GM19438 (cell line): ENCODE measurements around the gene ADARB2.

Experiments
- ATAC-seq: cut with Tn5 transposase; IDR thresholded peaks from one replicate; pipeline ENCODE4 v1.9.1; 2021; ENCODE audit warnings: low read depth; ENCODE audit not compliant: unreplicated experiment

ADARB2 gene

DNA sequence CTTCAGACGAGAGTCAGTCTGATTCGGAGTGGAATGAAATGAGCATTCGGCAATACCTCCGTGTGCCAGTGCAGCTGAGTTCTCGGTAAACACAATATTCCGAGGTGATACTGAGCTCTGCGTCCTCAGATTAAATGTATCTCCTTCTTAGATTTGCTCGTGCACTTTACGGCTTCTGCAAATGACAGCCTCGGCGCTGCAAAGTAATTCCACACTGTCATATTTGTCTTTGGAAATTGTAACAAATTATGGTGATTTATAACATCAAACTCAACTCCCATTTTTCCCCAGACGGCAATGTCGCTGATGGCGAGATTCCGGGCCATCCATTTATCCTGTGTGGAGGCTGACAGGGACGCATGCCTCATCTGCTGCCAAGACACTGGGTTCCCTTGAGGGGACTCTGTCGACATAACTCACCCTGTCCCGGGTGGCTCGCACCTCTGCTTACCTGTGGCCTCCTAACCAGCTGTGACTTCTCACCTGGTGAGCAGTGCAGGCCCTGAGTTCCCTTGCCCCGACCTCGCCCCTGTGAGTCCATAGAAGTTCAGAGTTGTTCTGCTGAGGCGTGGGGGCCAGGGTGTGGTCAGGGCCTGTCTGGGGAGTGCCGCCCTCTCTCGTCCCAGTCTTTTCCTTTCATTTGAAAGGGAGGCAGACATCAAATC lies 201.9 kb downstream of the ADARB2 start:
- ATAC-seq = no peak

DNA sequence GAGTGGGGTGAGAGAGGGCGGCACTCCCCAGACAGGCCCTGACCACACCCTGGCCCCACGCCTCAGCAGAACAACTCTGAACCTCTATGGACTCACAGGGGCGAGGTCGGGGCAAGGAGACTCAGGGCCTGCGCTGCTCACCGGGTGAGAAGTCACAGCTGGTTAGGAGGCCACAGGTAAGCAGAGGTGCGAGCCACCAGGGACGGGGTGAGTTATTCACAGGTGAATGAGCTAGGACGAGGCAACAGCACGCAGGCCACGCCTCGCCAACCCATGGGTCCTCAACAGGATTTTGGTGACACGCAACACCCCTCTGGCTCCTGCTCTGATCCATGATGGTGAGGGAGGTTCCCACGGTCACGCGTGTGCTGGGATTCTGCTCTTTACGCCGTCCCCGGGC lies 202.5 kb downstream of the ADARB2 start:
- ATAC-seq = no peak

DNA sequence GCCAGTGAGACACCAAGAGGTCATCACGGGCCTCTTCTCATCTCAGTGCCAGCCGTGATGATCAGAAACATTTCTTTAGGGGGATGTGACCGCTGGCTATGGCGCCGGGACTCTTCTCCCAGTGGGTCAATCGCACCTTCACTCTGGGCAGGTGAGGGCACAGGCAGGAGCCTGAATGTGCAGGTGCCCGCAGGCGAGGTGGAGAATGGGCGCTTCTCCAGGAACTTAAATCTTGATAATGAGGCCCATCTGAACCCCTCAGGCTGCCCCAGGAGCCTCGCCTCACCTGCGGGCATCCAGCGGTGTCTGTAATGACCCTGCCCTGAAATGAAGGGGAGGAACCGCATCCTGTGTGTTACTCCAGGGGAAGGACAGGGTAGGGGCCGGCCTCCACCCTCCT lies 204.7 kb downstream of the ADARB2 start:
- ATAC-seq = no peak

DNA sequence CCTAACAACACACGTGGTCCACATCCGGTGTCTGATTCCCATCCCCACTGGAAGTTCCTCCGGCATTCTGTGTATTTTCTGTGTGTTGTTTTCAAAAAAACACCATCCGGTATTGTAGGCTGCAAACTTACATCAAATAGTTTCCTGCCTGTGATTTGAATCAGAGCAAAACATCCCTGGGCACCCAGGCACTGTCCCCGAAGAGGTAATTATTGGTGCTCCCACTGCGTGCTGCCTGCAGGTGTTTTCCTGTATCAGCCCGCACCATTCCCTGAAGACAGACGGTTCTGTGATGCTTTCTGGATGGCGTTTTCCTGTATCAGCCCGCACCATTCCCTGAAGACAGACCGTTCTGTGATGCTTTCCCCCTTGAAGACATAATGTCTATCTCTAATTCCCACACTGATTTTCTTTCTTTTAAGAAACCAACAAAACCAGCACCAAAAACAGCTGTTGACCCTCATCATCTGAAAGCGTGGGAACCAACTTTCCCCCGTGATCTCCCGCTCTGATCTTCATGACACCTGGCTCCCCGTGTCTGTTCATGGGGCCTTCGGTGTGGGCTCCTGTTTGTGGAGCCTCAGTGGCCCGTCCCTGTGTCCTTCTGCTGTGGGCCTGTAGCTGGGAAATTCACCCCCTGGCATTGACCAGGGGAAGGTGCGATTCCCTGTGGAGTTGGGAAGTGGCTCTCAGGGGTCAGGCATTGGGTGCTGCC lies 205.3 kb downstream of the ADARB2 start:
- ATAC-seq = no peak

DNA sequence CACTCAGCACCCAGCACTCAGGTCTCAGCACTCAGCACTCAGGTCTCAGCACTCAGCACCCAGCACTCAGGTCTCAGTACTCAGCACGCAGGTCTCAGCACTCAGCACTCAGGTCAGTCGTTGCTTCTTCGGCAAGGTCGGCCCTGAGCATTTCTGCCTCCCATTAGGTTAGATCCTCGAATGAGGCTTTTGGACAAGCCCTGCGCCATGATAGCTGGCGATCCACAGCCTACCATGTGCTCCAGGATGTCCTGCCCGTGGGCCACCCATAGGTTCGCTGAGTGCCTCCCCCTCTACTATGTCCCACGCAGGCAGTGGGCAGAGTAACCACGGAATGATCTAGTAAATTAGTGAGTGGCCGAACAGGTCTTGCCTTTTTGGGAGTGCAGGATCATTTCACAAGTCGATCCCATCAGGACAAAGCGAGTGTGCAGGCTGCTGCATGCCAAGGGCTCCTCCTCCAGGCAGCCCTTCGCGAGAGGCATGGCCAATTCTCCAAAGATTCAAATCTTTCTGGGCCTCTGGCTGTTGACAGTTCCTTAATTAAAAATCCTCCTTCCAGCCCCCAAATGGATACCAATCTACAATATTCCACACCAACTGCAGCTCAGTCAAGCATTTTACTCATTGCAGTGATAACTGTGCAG lies 206.3 kb downstream of the ADARB2 start:
- no peak for ATAC-seq

DNA sequence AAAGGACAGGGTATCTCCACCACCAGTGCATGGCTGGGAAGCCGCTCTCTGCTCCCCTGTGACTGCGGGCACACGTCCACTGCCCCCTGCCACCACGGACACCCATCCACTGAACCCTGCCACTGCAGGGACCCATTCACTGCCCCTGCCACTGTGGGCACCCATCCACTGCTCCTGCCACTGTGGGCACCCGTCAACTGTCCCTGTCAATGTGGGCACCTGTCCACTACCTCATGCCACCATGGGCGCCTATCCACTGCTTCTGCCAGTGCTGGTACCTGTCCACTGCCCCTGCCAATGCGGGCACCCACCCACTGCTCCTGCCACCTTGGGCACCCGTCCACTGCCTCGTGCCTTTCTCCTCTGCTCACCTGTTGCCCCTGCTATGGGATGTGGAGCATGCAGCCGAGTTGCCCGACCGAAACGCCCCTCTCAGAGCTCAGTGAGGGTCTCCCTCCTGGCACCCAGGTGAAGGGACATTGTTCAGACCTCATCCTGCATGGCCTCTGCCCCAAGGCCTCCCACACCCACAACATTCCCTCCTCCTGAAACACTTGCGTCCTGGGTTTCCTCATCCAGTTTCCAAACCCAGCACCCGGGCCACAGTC lies 207.4 kb downstream of the ADARB2 start:
- ATAC-seq = no peak

DNA sequence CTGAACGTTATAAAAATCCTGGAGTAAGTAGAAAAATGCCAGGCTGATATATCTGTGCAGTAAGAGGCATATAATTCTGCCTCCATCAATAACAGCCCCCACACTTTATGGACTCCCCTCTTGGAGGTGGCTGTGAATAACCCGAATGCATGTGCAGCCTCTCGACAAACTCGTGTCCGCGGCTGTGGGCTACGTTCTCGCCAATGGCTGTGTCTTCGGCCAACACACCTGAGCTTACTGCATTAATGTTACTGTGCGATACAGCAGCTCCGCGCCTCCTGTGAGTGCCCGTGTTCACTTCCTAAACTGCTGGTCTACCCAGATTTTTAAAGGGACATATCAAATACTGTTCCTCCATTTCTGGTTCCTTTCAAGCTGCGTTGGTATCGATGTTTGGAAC lies 209.4 kb downstream of the ADARB2 start:
- no peak for ATAC-seq

DNA sequence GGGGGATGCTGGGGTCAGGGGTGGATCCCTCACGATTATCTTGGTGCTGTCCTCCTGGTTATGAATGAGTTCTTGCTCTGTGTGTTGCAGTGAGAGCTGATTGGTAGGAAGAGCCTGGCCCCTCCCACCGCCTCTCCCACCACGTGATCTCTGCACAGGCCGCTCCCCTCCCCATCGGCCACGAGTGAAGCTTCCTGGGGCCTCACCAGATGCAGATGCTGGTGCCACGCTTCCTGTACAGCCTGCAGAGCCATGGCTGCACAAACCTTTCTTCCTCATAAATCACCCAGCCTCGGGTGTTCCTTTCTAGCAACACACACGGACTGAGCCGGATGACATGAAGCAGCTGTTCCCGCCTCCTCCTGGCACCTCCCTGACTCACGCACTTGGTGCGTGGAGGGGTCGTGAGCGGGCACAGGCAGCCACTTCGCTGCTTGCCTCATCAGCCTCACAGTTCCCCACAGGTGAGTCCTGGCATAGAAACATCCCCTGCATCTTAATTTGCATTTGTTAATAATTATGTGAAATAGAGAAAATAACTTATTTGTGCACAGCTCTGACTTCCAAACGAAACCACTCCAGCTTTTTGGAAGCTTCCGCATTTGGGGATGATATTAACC lies 210.8 kb downstream of the ADARB2 start:
- ATAC-seq = no peak

DNA sequence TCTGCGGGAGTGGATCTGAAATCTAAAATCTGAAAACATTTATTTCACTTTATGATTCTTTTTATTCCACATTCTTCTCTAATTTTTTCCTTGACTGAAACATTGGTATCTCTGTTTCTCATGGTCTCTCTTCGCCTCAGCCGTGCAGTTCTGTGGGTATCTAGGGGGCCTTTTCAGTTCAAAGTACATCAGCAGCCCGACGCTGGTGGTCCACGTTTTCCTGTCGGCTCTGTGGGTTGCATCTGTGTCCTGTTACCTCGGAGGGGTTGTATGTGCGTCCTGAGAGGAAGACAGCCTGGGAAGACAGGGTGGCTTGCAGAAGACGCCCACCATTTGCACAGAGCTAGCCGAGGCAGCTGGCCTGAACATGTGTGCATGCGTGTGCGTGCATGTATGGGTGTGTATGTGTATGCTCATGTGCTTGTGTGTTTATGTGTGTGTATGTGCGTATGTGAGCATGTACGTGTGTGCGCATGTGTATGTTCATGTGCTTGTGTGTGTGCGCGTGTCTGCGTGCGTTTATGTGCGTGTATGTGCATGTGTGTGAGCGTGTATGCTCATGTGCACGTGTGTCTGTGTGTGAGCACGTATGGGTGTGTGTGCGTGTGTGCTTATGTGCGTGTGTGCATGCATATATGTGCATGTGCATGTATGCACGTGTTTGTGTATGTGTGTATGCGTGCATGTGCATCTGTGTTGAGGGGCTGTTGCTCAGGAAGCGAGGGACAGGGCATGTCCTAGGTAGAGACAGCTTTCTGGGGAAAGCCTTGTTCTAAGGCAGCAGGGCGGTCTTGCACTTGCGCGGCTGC lies 211.8 kb downstream of the ADARB2 start:
- no peak for ATAC-seq

DNA sequence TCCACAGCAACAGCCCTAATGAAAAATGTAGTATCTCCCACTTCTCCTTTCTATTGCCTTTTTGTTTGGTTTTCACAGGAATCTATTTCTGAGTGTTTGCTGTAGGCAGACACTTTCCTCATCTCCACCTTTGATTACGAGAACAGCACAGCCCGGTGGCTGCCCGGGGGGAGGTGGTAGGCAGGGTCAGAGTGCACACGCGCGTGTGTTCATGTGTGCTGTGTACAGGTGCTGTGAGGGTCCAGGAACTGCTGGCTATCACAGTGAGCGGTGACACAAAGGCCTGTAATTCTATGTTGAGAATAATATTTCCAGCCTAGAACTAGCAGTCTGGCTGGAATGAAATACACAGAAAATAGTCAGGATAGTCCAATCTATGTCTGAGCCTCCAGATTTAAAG lies 212.8 kb downstream of the ADARB2 start:
- no peak for ATAC-seq

DNA sequence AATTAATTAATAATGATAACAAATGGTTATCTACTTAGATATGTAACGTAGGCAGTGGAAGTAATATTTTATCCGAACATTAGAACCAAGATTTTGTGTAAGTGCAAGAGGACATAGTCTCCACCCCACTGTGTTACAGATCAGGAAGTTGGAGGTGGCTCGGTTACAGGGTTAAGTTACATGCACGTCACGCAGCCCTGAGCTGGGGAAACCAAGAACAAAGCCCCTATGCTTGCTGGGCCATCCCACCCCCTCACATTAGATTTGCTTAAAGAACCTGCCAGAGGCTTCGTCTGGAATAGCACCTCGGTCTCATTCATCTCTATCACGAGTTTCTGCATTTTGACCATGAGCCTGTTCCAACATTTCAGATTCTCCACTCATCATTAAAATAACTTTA lies 214.1 kb downstream of the ADARB2 start:
- no peak for ATAC-seq

DNA sequence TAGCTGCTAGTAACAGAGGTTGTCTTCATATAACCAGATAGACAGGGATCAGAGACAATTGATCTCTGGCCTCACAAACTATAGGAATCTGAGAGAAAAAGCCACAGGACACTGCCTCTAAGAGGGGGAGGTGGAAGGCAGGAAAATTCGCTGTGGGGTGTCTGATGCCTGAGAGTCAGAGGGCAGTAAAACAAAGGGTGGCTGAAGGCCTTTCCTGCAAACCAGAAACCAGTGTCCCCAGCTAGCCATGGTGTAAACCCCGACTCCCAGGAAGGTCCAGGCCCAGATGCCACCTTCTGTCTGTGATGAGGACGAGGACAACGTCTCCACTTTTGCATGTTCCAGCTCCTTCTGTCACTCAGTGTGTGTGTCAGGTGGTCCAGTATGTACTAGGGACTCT lies 215.1 kb downstream of the ADARB2 start:
- no peak for ATAC-seq

DNA sequence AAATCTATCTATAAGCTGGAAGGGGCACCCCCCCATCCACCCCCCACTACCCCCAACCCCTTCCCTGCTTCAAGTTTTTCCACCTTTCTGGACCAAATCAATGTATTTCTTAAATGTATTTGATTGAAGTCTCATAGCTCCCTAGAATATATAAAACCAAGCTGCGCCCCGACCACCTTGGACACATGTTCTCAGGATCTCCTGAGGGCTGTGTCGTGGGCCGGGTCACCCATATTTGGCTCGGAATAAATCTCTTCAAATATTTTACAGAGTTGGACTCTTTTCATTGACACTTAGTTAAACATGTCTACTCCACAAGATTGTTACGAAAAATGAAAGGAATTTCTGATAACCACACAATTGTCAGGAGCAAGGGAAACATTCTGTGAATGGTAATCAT lies 215.6 kb downstream of the ADARB2 start:
- ATAC-seq = no peak

DNA sequence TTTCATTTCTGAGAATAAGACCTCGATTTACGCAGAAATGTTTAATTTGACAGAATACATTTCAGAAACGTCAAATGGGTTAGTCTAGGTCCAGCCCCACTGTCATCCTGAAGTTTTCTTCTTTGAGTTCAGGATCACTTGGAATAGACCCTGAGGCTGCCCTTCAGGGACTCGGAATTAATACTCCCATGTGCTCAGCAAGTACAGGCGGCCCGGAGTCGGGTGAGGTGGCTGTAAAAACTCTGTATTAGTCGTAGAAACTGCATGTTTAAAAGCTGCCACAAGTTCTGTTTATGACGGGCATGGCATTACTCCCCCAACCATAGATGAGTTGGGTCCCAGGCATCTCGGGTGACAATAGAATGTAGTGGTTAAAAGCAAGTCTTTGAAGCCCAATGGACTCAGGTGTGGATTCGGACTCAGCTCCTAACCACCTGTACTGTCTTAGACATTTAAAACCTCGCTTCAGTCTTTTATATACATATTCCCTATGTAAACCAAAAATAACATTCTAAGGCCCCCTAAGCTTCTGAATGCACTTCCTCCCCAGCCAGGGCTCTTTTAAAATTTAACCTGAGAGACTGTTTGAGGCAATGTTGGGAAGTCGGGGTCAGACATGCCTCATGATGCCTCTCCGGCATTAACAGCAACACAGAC lies 216.3 kb downstream of the ADARB2 start:
- ATAC-seq = no peak

DNA sequence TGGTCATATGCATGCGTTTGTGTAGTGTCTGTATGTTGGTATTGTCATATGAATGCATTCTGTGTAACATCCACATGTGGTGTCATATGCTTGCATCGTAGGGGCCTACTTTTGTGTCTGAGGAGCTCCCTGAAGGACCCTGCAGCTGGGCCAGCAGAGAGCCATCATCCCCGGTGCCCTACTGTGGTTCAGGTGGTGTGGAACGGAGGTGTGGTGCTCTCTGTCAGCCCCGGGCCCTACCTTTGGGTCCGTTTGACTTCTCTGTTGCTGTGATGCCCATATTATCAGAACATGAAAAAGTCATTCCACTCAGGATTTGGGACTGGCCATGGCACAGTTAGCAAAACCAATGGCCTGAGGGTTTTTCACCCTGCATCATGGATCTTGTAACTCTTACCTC lies 217.9 kb downstream of the ADARB2 start:
- ATAC-seq = no peak

DNA sequence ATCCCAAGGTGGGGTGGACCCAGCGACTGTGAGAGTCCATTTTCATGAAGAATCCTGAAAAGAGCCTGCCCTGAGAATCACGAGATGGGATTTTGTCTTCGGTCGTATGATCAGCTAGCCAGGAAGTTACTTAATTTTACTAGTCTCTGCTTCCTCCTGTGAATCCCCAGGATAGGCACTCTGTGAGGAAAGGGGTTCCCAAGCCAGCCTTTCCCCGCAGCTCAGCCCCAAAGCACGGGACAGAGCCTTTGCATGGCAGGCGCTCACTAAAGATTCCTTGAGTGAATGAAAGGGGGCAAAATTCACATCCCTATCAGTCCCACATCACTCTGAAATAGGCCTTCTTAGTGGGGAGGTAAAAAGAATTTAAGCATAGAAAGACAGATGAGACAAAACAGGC lies 219.6 kb downstream of the ADARB2 start:
- ATAC-seq = no peak

DNA sequence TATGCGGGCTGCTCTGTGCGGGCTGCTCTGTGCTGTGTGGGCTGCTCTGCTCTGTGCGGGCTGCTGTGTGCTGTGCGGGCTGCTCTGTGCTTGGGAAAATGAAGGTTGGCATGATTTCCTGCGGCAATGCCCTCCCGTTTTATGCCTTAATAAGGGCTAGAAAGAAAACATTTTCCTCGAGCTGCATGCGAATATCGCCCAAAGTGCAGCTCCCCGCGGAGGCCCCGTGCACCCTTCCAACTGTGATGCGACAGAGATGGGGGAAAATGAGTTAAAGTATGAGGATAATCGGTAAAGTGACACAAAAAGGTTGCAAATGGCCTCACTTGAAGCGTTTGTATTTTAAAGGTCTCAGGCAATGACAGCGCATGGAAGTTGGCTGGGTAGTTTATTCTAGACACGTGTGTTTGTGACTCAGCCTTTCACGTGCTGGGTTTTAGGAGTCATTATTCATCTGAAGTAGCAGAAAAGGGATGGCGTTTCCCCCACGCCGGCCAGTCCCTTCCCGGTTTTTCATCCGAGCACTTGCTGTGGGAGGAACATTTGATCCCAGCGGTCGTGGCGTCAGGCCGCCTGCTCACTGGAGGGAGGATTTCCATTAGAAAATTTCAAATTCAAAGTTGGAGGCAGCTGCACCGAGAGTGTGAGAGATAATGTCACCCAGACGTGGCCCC lies 220.7 kb downstream of the ADARB2 start:
- no peak for ATAC-seq

DNA sequence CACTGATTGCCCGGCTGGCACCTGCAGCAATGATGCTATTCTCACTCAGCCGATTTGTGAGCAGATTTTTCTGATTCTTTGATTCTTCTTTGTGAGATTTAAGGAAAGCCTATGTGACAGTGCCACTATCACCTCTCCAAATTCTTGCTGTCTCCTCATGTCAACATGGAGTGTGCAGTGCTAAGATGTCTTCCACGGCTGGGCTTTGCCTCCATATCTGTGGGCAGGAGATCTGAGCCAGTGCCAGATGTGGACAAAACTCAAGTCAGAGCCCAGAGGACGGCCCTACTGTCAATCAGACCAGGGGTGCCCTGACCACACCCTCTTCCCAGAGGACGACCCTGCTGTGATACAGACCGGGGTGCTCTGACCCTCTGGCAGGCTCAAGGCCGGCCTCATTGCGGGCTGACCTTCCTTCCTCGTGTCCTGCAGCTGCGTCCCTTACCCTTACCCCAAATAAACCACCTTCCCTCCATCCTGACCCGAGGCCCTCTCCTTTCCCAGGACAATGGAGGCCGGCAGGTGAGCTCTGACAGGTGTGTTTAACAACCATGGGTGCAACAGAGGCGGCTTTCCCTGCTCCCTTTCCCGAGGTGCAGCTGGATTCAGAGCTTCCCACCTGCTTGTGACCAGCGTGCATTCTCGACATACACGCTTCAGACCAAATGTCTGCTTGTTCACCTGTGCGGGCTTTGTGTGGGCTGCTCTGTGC lies 221.4 kb downstream of the ADARB2 start:
- ATAC-seq = no peak
